GM19239 (cell line): ENCODE results near the gene CDK5RAP2.
"Not testable (repeated sequence)": the region's sequence is repeated elsewhere in the genome, so short reads cannot be mapped to it uniquely, and the experiment has no call there.

Experiments
- DNase-seq: peaks from one replicate; pipeline ENCODE4 v3.0.0; 2011; ENCODE audit warnings: low spot score; ENCODE audit not compliant: insufficient read length
- FAIRE-seq: peaks from 2 replicates; lab custom pipeline; 2011; peaks lifted over from hg19 to GRCh38; lab: Jason Lieb, UNC

The CDK5RAP2 gene

DNA sequence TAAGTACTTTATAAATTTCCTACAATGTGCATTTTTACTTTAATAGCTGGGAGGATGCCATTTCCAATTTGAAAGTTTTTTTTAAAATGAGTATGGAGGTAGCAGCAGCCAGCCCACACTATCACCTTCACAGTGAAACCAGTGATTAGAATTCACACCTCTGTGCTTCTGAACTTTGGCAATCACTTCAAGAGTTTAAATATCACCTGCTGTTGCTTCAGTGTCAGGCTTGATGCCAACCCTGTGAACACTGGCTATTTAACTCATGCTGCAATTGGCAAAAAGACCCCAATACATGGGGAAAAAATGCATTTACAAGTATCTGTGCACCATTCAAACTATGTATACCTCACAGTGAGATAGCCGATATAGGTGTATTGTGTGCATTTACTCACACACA is 57.4 kb downstream of the CDK5RAP2 start:
- FAIRE-seq (no peak), DNase-seq (no peak)

DNA sequence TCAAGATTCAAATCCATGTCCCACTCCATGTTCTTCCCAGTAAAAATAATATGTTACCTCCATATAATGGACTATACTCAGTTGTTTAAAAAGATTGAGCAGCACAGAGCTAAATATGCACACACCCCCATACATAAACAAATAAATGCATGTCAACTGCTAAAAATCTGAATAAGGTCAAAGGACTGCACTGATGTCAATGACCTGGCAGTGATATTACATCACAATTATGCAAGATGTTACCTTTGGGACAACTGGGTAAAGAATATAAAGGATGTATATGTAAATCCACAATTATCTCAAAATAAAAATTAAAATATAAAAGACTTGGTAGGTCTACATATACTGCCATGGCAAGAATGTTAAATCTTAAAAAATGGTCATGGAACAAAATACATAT is 57.9 kb downstream of the CDK5RAP2 start:
- DNase-seq: no peak
- no peak for FAIRE-seq

DNA sequence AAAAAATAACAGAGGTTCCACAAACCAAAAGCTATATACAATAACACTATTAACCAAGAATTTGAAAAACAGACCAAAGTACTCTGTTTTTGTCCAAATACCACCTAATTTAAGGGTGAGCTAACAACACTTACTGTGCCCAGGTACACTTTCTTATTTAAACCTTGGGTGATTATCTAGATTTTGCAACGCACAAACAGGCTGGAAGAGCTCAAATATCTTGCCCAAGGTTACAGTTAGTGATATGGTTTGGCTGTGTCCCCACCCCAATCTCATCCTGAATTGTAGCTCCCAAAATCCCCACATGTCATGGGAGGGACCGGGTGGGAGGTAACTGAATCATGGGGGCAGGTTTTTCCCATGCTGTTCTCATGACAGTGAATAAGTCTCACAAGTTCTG is 58.9 kb downstream of the CDK5RAP2 start:
- FAIRE-seq (no peak), DNase-seq (no peak)

DNA sequence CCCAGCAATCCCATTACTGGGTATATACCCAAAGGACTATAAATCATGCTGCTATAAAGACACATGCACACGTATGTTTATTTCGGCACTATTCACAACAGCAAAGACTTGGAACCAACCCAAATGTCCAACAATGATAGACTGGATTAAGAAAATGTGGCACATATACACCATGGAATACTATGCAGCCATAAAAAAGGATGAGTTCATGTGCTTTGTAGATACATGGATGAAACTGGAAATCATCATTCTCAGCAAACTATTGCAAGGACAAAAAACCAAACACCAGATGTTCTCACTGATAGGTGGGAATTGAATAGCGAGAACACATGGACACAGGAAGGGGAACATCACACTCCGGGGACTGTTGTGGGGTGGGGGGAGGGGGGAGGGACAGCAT is 64.0 kb downstream of the CDK5RAP2 start:
- not testable (repeated sequence) for FAIRE-seq, DNase-seq

DNA sequence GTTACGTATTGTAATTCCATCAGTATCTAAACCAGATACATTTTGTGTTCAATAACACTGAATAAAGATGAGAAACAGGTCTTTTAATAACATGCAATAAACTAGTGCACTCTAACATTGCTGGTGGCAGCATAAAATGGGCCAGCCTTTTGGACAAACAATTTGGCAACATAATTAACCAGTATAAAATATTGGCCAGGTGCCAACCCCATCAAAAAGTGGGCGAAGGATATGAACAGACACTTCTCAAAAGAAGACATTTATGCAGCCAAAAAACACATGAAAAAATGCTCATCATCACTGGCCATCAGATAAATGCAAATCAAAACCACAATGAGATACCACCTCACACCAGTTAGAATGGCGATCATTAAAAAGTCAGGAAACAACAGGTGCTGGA is 64.5 kb downstream of the CDK5RAP2 start:
- DNase-seq, FAIRE-seq: not testable (repeated sequence)

DNA sequence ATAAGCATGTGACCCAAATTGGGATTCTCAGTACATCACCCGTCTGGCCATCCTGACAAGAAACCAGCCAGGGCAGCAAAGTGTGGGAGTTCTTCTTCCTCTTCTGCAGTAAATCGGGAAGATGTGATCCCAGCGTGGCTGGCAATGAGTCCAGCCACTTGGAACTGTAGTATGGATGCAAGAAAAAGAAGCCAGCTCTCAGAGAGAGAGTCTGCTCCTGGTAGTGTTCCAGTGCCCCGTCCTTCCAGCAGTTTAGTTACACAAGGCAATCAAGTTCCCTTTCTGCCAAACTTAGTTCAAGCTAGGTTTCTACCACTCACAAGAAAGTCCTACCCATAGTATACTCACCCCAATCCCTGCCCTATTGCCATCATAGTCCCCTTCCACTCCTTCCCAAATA is 65.6 kb downstream of the CDK5RAP2 start:
- FAIRE-seq (no peak), DNase-seq (no peak)

DNA sequence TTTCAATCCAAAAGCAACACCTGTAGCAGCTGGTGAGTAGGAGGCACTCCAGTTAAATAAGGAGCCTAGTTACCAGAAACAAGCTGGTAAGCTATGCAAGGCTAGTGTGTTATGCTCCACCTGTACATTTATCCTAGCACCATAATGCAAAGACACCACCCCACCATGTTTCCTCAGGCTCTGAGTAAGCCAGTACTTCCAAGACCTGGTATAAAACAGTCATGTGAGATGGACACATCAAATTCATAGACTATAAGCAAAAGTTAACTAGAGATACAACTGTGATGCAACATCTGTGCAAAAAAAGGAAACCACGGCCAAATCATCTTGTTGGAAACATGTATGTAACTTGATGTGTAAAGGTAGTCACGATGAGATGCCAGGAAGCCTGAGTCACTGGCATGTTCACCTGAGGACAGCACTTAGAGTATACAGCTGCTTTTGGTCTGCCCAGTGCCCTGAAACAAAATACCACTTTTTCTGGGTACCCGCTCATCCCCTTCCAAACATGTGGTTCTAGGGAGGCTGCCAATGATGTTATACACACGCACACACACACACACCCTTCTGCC is 66.1 kb downstream of the CDK5RAP2 start:
- DNase-seq (no peak), FAIRE-seq (no peak)

DNA sequence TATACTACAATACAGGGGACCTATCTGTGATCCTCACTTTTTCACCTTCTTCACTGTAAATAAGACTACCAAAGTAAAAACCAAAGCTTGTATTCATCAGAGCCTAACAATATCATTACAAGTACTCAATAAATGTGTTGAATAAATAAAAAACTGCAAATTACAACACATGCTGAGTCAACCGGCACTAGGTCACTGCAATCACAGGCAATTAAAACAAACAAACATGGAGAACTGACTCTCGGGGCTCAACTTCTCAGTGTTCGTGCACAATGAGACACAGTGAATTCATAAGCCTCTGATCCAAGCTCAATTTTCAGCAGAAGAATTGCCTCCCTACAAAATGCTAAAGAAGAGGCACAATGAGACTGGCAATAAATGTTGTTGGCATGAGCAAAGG is 69.2 kb downstream of the CDK5RAP2 start:
- DNase-seq: no peak
- FAIRE-seq: no peak

DNA sequence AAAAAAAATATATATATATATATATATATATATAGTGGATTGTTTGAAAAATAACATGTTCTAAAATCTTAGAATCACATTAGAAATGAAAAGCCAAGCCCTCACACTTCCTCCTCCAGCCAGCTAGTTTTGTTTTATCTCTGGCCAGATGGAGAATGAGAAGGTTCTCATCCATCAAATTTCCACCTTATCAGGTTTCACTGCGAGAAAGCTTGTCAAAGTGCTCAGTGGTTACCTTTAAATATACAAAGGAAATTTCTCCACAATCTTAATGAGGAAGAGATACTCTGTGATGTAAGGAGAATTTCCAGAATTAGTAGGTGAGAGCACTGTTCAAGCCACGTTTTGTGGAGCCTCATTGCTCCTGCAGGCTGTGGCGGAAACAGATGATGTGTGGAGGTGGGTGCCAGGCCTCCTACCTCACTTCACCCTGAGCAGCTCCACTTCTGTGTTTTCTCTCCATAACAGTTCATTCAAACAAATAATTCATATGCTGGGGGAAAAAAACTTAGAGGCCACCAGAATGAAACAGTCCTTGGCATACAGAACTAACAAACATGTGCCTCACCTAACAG is 71.9 kb downstream of the CDK5RAP2 start:
- no peak for FAIRE-seq
- no peak for DNase-seq

DNA sequence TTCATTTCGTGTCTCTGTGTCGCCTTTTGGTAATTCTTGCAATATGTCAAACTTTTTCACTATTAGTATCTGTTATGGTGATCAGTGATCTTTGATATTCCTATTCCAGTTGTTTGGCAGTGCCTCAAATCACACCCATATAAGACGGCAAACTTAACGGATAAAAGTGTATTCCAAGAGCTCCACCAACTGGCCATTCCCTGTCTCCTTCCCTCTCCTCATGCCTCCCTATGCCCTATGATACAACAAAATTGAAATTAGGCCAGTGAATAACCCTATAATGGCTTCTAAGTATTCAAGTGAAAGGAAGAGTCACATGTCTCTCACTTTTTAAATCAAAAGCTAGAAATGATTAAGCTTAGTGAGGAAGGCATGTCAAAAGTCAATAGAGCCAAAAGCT is 74.8 kb downstream of the CDK5RAP2 start:
- DNase-seq: no peak
- no peak for FAIRE-seq

DNA sequence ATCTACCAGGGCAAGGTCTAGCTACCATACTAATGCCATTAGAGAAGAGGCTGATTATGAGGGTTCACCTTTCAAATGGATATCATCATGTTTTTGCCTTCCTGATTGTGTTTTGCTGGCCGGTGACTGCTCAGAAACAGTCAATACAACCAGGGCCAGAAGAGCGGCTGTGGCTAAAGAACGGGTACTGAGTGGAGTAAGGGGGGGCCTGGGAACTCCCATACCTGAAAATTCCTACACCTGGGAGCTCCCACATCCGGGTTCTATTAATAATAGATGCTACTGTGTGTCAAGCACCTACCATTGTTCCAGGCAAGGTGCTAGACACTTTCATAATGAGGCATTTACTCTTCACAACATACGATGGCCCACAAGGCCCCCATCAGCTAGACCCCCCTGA is 79.2 kb downstream of the CDK5RAP2 start:
- DNase-seq: no peak
- no peak for FAIRE-seq

DNA sequence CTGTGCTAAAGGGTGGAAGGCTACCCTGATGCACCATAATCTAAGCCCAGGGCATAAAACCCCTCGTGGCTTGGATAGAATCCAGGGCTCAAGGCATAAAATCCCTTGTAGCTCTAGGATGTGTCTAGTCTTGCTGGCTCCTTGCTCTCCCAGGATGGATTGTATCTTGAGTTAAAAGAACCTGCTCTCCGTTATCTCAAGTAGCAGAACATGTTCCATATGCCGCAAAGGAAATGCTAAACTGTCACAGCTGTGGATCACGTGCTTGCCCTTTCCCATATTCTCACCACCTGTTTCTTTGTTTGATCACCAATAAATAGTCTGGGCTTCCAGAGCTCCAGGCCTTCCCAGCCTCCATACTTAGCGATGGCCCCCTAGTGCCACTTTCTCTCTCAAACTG is 82.1 kb downstream of the CDK5RAP2 start:
- not testable (repeated sequence) for DNase-seq, FAIRE-seq

DNA sequence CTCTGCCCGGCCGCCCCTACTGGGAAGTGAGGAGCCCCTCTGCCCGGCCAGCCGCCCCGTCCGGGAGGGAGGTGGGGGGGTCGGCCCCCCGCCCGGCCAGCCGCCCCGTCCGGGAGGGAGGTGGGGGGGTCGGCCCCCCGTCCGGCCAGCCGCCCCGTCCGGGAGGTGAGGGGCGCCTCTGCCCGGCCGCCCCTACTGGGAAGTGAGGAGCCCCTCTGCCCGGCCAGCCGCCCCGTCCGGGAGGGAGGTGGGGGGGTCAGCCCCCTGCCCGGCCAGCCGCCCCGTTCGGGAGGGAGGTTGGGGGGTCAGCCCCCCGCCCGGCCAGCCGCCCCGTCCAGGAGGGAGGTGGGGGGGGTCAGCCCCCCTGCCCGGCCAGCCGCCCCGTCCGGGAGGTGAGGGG is 83.5 kb downstream of the CDK5RAP2 start:
- DNase-seq, FAIRE-seq: not testable (repeated sequence)

DNA sequence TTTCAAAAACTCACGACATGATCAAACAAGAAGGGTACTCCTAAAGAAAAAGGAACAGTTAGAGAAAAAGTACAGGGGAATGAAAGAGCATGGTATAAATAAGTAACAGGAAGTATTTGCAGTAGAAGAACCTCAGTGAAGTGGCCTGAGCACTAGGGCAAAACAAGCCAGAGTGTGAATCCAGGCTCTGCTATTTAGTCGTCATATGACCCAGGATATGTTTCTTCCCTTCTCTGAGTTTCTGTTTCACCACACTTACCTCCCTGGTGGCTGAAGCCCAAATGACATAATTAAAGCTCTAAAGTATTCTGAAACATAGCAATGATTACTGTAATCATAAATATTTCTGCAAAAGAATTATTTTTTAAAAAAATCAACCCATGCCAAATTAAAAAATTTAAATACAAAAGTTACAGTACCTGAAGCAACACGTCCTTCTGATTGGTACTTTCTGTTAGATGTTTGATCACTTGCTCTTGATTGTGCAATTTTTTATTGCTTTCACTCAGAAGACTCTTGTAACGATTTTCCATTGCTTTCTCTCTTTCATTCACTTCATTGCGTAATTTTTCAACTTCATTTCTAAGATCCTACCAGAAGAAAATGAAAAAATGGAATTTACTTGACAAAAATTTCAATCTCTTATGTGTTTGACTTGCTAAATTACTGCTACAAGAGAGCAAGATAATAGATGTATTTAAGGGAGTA is 88.9 kb downstream of the CDK5RAP2 start:
- FAIRE-seq: peak; percentile 66
- DNase-seq: peak; percentile 18

DNA sequence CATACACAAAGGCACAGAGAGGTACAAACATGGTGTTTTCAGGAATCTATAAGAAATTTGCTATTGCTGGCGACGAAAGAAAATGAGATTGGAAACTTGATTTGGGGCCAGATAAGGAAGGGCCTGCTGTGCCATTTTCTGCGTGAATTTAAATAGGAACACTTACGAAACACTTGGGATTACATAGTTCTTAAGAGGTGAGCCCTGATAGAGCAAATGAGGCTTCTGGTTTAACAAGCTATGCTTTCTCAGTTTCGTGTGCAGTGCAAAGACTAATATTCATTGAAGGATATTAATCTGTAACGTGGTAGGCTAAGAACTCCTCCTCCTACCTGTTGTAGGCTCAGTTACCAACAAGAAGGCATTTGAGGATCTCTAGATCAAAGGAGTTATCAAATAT is 93.1 kb downstream of the CDK5RAP2 start:
- no peak for DNase-seq
- FAIRE-seq: no peak

DNA sequence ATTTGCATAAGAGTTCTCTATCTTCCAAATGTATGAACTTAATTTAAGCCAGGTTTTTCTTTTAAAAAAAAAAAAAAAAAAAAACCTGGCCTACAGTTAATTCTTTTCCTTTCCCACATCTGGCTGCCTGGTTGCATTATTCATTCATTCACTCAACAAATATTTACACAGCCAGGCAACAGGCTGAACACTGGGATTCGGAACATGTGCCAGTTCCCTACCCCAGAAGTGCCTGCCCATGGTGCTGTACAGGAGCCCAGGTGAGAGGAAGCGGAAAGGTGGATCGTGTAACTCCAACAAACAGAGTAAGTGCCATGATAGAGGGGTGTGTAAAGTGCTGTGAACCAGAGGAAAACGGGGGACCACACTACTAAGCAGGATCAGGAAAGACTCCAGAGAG is 93.6 kb downstream of the CDK5RAP2 start:
- no peak for FAIRE-seq
- no peak for DNase-seq

DNA sequence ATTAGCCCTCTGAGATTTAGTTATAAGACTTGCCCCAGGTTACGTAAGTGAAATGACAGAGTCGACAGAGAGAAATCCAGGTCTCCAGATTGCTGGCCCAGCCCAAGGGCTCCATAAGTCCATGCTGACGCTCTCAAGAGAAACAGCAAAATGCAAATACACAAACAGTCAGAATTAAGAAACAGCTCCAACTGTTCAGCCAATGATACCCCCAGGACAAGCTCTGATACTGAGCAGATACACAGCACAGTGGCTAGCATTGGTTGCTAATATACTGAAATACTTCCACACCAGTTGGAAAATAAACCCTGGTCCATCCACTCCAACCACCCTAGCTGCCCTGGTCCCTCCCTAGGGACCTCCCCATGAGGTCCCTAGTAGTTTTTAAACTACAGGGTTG is 94.2 kb downstream of the CDK5RAP2 start:
- DNase-seq (no peak), FAIRE-seq (no peak)

DNA sequence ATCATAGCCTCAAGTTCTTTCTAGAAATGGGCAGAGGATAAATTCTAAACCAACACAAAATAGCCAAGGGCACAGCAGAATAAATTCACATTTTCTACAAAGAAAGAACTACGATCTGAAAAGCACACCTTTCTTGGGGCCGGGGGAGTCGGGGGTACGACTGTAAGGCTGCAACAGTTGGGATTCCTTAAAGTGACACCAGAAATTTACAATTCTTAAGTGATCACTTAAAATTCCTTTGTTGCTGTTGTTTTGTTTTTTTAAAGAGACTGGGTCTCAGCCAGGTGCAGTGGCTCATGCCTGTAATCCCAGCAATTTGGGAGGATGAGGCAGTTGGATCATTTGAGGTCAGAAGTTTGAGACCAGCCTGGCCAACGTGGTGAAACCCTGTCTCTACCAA is 95.8 kb downstream of the CDK5RAP2 start:
- no peak for FAIRE-seq

DNA sequence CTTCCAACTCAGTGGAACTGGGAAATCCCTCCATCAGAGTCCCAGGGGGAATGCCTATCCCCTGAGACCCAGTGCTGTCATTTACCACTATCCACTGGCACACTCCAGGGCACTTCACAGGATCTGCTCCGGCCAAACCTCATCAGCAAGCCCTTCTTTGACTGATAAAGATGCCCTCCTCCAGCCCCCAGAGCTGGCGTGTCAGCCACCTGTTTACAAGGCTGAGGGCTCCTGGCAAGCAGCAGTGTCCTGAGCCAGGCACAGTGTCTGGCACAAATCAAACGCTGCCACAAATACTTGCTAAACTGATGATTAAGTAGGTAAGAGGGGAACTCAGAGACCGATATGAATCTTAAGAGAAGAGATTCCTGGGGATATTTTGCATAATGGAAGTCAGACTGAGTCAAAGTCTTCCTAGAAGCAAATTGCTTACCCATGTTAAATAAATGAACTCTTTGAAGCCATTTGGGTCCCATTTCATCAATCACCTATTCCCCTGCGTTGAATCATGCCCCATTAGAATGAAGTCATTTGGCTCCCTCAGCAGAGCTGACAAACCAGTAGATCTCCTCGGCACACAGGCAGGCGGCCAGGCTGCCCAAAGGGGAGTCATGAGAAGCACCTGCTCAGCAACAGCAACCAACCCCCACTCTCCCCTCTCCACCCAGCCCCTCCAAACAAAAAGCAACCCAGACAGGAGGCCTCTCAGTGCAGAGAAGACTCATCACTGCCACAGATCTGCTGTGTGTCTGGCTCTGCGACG is 97.4 kb downstream of the CDK5RAP2 start:
- FAIRE-seq (no peak), DNase-seq (no peak)

More for the DNA sequence above, 95.8 kb downstream of the CDK5RAP2 start:
- DNase-seq: no peak

DNA sequence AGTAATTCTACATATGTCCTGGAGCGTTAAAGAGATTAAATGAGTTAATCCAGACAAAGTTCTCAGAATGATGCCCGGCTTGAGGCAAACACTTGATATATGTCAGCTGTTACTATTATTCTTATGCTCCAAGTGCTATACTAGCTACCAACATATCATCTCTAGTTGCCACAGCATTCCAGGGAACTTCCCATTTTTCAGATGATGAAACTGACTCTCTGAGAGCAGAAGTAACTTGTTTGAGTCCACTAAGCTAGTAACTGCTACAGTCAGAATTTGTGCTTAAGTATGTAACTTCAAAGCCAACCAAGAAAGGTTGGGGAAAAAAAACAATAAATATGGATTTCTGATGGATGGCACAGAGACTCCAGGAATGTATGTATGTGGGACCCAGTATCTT is 98.1 kb downstream of the CDK5RAP2 start:
- no peak for FAIRE-seq

DNA sequence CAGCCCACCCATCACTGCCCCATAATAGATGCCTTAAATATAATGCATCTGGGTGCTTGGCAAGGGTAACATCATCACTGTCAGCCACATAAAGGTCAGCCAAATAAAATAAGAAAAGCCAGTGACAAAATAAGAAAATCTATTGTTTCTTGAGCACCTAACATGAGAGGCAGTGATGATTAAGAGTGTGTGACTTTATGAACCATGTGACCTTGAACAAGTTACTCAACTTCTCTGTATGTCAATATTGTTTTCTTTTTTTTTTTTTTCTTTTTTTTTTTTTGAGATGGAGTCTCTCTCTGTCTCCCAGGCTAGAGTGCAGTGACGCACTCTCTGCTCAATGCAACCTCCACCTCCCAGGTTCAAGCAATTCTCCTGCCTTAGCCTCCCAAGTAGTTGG is 98.7 kb downstream of the CDK5RAP2 start:
- DNase-seq: no peak
- no peak for FAIRE-seq

More for the DNA sequence above, 98.1 kb downstream of the CDK5RAP2 start:
- no peak for DNase-seq
